ENCODE data around the gene CST8.

Gene CST8

GRCh38 chr20:23448167-23448566 lies 42.8 kb upstream of the CST8 start:
- H3K4me3 ChIP-seq (replicated peaks in 1 of 2; ENCODE audit: low read depth in 2 of 2, low read length in 2 of 2): no peak overlapping the region
- no peak for DNase-seq (ENCODE audit: low read depth in 2 of 2)
- TF ChIP-seq CTCF (IDR thresholded peaks at IDR 0.05; ENCODE audit: low read depth, low read length): no peak

GRCh38 chr20:23449421-23449820 lies 41.5 kb upstream of the CST8 start:
- TF ChIP-seq CTCF (IDR thresholded peaks at IDR 0.05; ENCODE audit: low read depth, low read length): no peak
- H3K4me3 ChIP-seq (replicated peaks in 1 of 2; ENCODE audit: low read depth in 2 of 2, low read length in 2 of 2): no peak overlapping the region
- DNase-seq (ENCODE audit: low read depth in 2 of 2): peak in 1 of 2 donors; percentile 26

- no peak for DNase-seq (ENCODE audit: low read depth in 2 of 2)
- no peak overlapping the region for H3K4me3 ChIP-seq (replicated peaks in 1 of 2; ENCODE audit: low read depth in 2 of 2, low read length in 2 of 2)
- TF ChIP-seq CTCF (IDR thresholded peaks at IDR 0.05; ENCODE audit: low read depth, low read length): no peak
Observed at GRCh38 chr20:23450877-23451276, 40.0 kb upstream of the CST8 start.

- DNase-seq (ENCODE audit: low read depth in 2 of 2): no peak
- H3K4me3 ChIP-seq (replicated peaks in 1 of 2; ENCODE audit: low read depth in 2 of 2, low read length in 2 of 2): no peak overlapping the region
- no peak for TF ChIP-seq CTCF (IDR thresholded peaks at IDR 0.05; ENCODE audit: low read depth, low read length)
Observed at GRCh38 chr20:23451956-23452487, 38.9 kb upstream of the CST8 start.

- DNase-seq (ENCODE audit: low read depth in 2 of 2): no peak
- no peak for TF ChIP-seq CTCF (IDR thresholded peaks at IDR 0.05; ENCODE audit: low read depth, low read length)
Observed at GRCh38 chr20:23452776-23453175, 38.1 kb upstream of the CST8 start, which contains the start of gene CST11. CST11 (minus strand) TSS chr20:23452876; CDS start chr20:23452811, 65 bp downstream.

GRCh38 chr20:23453549-23454543 lies 37.1 kb upstream of the CST8 start:
- TF ChIP-seq CTCF (IDR thresholded peaks at IDR 0.05; ENCODE audit: low read depth, low read length): no peak
- DNase-seq (ENCODE audit: low read depth in 2 of 2): no peak
- H3K4me3 ChIP-seq (replicated peaks in 1 of 2; ENCODE audit: low read depth in 2 of 2, low read length in 2 of 2): no peak overlapping the region

More at GRCh38 chr20:23452776-23453175, 38.1 kb upstream of the CST8 start, which contains the start of gene CST11:
- no peak within 1 kb of the TSS for H3K4me3 ChIP-seq (replicated peaks in 1 of 2; ENCODE audit: low read depth in 2 of 2, low read length in 2 of 2)

Data from cardiac fibroblast (primary cell).